K562 (cell line): ENCODE results near the gene MCU. TPM values are rescaled to one million over a fixed set of nuclear protein-coding genes. Genes with fewer than 3 reads are reported as not detected.

Experiments
- MECOM ChIP-seq: fragments of 250-450 bp; sonication (Bioruptor Pico); IDR thresholded peaks from 2 replicates; pipeline ENCODE4 v1.8.0; 2022; ENCODE audit warnings: inconsistent platforms
- PCBP1 ChIP-seq: fragments of 200-400 bp; formaldehyde crosslinking; IDR thresholded peaks from 2 replicates; pipeline ENCODE4 v1.6.1; 2018; ENCODE audit warnings: mild to moderate bottlenecking, low read depth, low read length; ENCODE audit not compliant: poor library complexity, severe bottlenecking
- RBFOX2 ChIP-seq: fragments of 200-400 bp; formaldehyde crosslinking; IDR thresholded peaks from 2 replicates; pipeline ENCODE4 v1.6.1; 2017; ENCODE audit warnings: low read depth, mild to moderate bottlenecking, low read length, moderate library complexity
- SPI1 ChIP-seq: IDR thresholded peaks from 2 replicates; pipeline ENCODE4 v1.6.1; 2011; ENCODE audit warnings: low read depth, low read length, control low read depth, borderline replicate concordance
- ZNF133 ChIP-seq: fragments of 250-450 bp; sonication (Bioruptor Pico); IDR thresholded peaks from 2 replicates; pipeline ENCODE4 v1.4.0; 2020; ENCODE audit warnings: mild to moderate bottlenecking
- ZNF830 ChIP-seq: fragments of 250-450 bp; sonication (Bioruptor Pico); IDR thresholded peaks from 2 replicates; pipeline ENCODE4 v1.5.0; 2021; ENCODE audit warnings: mild to moderate bottlenecking
- polyA plus RNA-seq, 8 experiments: library from polyadenylated mRNA; depleted of rRNA in 4 of 8; stranded (reverse) in 5 of 8; unstranded in 3 of 8; fragments of >200 nt; fragmentation: Nextera tagmentation in 2 of 8; fragmentation: Illumina TruSeq in 1 of 8; extraction: Ambion mirVana in 2 of 8; extraction: Trizol in 1 of 8; gene quantifications; 2 replicates each; pipeline versions ENCODE4 v1.2.1 to v1.2.3, GENCODE V29; 2011 to 2014; ENCODE audit warnings: inconsistent platforms in 1 of 8, missing spikeins in 1 of 8
- total RNA-seq, 7 experiments: library from RNA; depleted of rRNA in 6 of 7; stranded (reverse); fragments of >200 nt in 6 of 7; fragmentation: Illumina TruSeq in 2 of 7; extraction: Trizol in 2 of 7; gene quantifications; 2 replicates each; pipeline versions ENCODE4 v1.2.1 to v1.2.3, GENCODE V29; 2011 to 2021; ENCODE audit warnings: low replicate concordance in 1 of 7
- TF ChIP-seq, protein P1 (sequence below): IDR thresholded peaks from 2 replicates; pipeline ENCODE4 v1.6.1; 2012; ENCODE audit warnings: low read depth, low read length, improper control_type of control experiment, borderline replicate concordance
- TF ChIP-seq, protein P2 (sequence below), 2 experiments: IDR thresholded peaks; 2 replicates each; pipeline ENCODE4 v1.6.1; 2011; ENCODE audit warnings: borderline replicate concordance in 1 of 2, control low read depth in 1 of 2, low read depth in 1 of 2, low read length in 1 of 2, mild to moderate bottlenecking in 1 of 2, mixed read lengths in 1 of 2, moderate library complexity in 1 of 2; ENCODE audit not compliant: insufficient read depth in 1 of 2, insufficient read length in 1 of 2, poor library complexity in 1 of 2, severe bottlenecking in 1 of 2; ENCODE audit errors: extremely low read depth in 1 of 2
- TF ChIP-seq, protein P3 (sequence below), 2 experiments: fragments of 450-650 bp; IDR thresholded peaks; 2 replicates each; pipeline ENCODE4 v1.6.1; 2016
- TF ChIP-seq, protein P4 (sequence below): sonication (generic); formaldehyde crosslinking; IDR thresholded peaks from 2 replicates; pipeline ENCODE4 v1.8.1; 2023; ENCODE audit warnings: mild to moderate bottlenecking, missing genetic modification reagents

MCU gene
- total and polyA plus RNA-seq, 9 of the 15 experiments (the other 6 are each of a cell fraction or from before 2014, with no cell fraction given), result 8.2 to 88.8 (median 21.3) TPM

DNA sequence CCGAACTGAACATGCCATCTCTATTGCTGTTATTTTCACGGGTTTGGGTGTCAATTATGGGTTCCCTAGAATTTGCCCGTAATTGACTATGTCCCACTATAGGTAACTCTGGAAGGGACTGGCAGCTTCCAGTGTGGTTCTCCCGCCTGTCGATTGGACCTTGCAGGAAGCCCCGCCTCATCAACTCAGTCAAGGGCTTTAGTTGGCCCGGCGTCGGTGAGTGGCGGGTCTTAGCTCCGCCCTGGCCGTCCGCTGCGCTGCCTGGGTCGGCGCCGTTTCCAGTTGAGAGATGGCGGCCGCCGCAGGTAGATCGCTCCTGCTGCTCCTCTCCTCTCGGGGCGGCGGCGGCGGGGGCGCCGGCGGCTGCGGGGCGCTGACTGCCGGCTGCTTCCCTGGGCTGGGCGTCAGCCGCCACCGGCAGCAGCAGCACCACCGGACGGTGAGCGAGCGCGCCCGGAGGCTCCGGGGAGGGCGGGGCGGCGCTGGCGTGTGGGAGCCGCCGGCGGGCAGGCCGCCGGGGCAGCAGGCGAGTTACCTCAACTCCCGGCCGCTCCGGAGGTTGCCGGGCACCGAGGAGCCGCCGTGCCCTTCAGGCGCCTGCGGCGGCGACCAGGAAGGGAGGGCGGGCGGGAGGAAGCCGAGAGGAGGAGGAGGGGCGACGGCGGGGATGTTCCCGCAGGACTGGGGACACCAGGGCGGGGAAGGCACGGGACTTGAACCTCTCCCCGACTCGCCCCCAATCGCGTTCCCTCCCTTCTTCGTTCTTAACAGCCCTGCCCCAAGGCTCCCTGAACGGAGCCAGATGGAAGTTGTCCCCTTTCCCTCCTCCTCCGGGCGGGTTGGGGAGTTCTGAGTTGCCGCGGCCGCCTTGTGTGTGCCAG lies at the start of gene MCU (continued):
- TF ChIP-seq, protein P1, sequence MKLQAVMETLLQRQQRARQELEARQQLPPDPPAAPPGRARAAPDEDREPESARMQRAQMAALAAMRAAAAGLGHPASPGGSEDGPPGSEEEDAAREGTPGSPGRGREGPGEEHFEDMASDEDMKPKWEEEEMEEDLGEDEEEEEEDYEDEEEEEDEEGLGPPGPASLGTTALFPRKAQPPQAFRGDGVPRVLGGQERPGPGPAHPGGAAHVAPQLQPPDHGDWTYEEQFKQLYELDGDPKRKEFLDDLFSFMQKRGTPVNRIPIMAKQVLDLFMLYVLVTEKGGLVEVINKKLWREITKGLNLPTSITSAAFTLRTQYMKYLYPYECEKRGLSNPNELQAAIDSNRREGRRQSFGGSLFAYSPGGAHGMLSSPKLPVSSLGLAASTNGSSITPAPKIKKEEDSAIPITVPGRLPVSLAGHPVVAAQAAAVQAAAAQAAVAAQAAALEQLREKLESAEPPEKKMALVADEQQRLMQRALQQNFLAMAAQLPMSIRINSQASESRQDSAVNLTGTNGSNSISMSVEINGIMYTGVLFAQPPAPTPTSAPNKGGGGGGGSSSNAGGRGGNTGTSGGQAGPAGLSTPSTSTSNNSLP, result no peak
- no peak for TF ChIP-seq MECOM (CRISPR knock-in tag)
- no peak for TF ChIP-seq ZNF830 (CRISPR knock-in tag)
- TF ChIP-seq, protein P2, sequence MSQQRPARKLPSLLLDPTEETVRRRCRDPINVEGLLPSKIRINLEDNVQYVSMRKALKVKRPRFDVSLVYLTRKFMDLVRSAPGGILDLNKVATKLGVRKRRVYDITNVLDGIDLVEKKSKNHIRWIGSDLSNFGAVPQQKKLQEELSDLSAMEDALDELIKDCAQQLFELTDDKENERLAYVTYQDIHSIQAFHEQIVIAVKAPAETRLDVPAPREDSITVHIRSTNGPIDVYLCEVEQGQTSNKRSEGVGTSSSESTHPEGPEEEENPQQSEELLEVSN (IDR thresholded peaks at IDR 0.05; ENCODE audit: borderline replicate concordance in 1 of 2, extremely low read depth in 1 of 2, insufficient read depth in 1 of 2, insufficient read length in 1 of 2, low read depth in 1 of 2, low read length in 1 of 2, poor library complexity in 1 of 2, severe bottlenecking in 1 of 2), result no peak
- TF ChIP-seq SPI1, result no peak
- TF ChIP-seq ZNF133, result no peak
- TF ChIP-seq PCBP1, result peak; percentile 75
- TF ChIP-seq RBFOX2, result peak; percentile 98
- TF ChIP-seq, protein P3, sequence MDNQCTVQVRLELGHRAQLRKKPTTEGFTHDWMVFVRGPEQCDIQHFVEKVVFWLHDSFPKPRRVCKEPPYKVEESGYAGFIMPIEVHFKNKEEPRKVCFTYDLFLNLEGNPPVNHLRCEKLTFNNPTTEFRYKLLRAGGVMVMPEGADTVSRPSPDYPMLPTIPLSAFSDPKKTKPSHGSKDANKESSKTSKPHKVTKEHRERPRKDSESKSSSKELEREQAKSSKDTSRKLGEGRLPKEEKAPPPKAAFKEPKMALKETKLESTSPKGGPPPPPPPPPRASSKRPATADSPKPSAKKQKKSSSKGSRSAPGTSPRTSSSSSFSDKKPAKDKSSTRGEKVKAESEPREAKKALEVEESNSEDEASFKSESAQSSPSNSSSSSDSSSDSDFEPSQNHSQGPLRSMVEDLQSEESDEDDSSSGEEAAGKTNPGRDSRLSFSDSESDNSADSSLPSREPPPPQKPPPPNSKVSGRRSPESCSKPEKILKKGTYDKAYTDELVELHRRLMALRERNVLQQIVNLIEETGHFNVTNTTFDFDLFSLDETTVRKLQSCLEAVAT (IDR thresholded peaks at IDR 0.05), result 0 out of 4 replicates have a peak, but pooled peaks of 1 of the 2 experiments have one; percentile 7
- TF ChIP-seq, protein P4, sequence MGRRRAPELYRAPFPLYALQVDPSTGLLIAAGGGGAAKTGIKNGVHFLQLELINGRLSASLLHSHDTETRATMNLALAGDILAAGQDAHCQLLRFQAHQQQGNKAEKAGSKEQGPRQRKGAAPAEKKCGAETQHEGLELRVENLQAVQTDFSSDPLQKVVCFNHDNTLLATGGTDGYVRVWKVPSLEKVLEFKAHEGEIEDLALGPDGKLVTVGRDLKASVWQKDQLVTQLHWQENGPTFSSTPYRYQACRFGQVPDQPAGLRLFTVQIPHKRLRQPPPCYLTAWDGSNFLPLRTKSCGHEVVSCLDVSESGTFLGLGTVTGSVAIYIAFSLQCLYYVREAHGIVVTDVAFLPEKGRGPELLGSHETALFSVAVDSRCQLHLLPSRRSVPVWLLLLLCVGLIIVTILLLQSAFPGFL (CRISPR knock-in tag), result no peak
- TF ChIP-seq, all 486 proteins: peak for 103
